A673 (cell line): ENCODE results near the gene CDH15. TPM values are rescaled to one million over a fixed set of nuclear protein-coding genes. Genes with fewer than 3 reads are reported as not detected.

ENCODE experiments used
- BruUV-seq: library from RNA; stranded (reverse); fragments of 400-500 nt; replicated peaks from 2 replicates; lab custom pipeline; 2021; lab: Mats Ljungman, UMichigan
- CTCF ChIA-PET: fragments of 300-600 bp; sonication (Branson Sonifier 250); formaldehyde crosslinking; loops from one replicate; lab custom pipeline; 2022; ENCODE audit warnings: antibody characterized with exemption; lab: Charles Lee
- POLR2A ChIA-PET: fragments of 300-600 bp; sonication (Branson Sonifier 250); formaldehyde crosslinking; loops from one replicate; lab custom pipeline; 2022; ENCODE audit warnings: antibody characterized with exemption; ENCODE audit not compliant: low non-redundant PET; lab: Charles Lee
- DNase-seq: peaks from one replicate; pipeline ENCODE4 v3.0.0-alpha.2; 2015; ENCODE audit warnings: low spot score
- H3K27ac ChIP-seq: fragments of 200-600 bp; sonication (generic); 2 replicates; pipeline ENCODE4 v1.5.1; 2016; ENCODE audit warnings: mixed run types, low read depth, mild to moderate bottlenecking, mixed read lengths, antibody characterized with exemption, low read length; ENCODE audit not compliant: poor library complexity, severe bottlenecking
- H3K27me3 ChIP-seq: fragments of 200-600 bp; sonication (generic); replicated peaks from 2 replicates; pipeline ENCODE4 v1.6.1; 2017; ENCODE audit warnings: mixed run types, low read depth, mild to moderate bottlenecking, mixed read lengths, antibody characterized with exemption, low read length; ENCODE audit not compliant: insufficient read depth, poor library complexity
- H3K36me3 ChIP-seq: fragments of 200-600 bp; sonication (generic); 2 replicates; pipeline ENCODE4 v1.6.1; 2016; ENCODE audit warnings: mixed run types, mild to moderate bottlenecking, mixed read lengths, antibody characterized with exemption, low read length; ENCODE audit not compliant: insufficient read depth, poor library complexity, severe bottlenecking
- H3K4me1 ChIP-seq: fragments of 200-600 bp; sonication (generic); 2 replicates; pipeline ENCODE4 v1.6.1; 2017; ENCODE audit warnings: mixed run types, mild to moderate bottlenecking, mixed read lengths, antibody characterized with exemption, low read length; ENCODE audit not compliant: insufficient read depth, poor library complexity, severe bottlenecking
- H3K4me3 ChIP-seq: fragments of 200-600 bp; sonication (generic); 2 replicates; pipeline ENCODE4 v1.5.1; 2016; ENCODE audit warnings: low read depth, mixed run types, mild to moderate bottlenecking, mixed read lengths, low read length; ENCODE audit not compliant: poor library complexity, severe bottlenecking
- H3K9me3 ChIP-seq: fragments of 200-600 bp; sonication (generic); 2 replicates; pipeline ENCODE4 v1.6.1; 2016; ENCODE audit warnings: mixed run types, low read depth, mild to moderate bottlenecking, mixed read lengths, antibody characterized with exemption, low read length; ENCODE audit not compliant: poor library complexity, severe bottlenecking
- EZH2 ChIP-seq: fragments of 200-600 bp; sonication (generic); IDR thresholded peaks from 2 replicates; pipeline ENCODE4 v1.6.1; 2017; ENCODE audit warnings: borderline replicate concordance, low read depth, mild to moderate bottlenecking, mixed read lengths, antibody characterized with exemption, low read length; ENCODE audit not compliant: poor library complexity, severe bottlenecking
- intact Hi-C: fragments of 100-400 bp; cut with micrococcal nuclease; formaldehyde crosslinking; loops from one replicate; pipeline ENCODE4 v1.10.0; 2022; ENCODE audit not compliant: unreplicated experiment
- total RNA-seq: library from RNA; stranded (reverse); gene quantifications from 2 replicates; pipeline ENCODE4 v1.2.3, GENCODE V29; 2021

The CDH15 gene
- total RNA-seq, 1 experiment from 2014 or later, result 0.13 TPM

GRCh38 chr16:89244754-89245153, 73.2 kb downstream of the CDH15 start:
- no peak for DNase-seq
- no peak overlapping the region for H3K4me3 ChIP-seq
- no peaks in the 10 kb centered on the region for H3K36me3 ChIP-seq
- no peak for TF ChIP-seq EZH2
- ChIA-PET CTCF (no interaction called here), POLR2A (no interaction called here)
- H3K9me3 ChIP-seq, result no peaks in the 10 kb centered on the region
- BruUV-seq, result no TSS peak
- no peaks in the 10 kb centered on the region for H3K27me3 ChIP-seq
- H3K27ac ChIP-seq, result no peak overlapping the region
- intact Hi-C loops, result loop anchor here (10.0 kb wide), 1 partner anchor 260 kb away; the partner anchor contains the start of gene SPG7
- H3K4me1 ChIP-seq, result peaks cover 8% of the 10 kb centered on the region

Other genes starting within 250 kb of the CDH15 start
- gene CBFA2T3, start 194.5 kb upstream of the CDH15 start, total RNA-seq, result 1.7 and 2.2 TPM in 2 replicates
- gene ACSF3, start 77.9 kb upstream of the CDH15 start, total RNA-seq, result 27.7 and 37.0 TPM in 2 replicates
- gene SLC22A31, start 28.8 kb downstream of the CDH15 start, total RNA-seq, result 0.47 and 1.0 TPM in 2 replicates
- 11.8 and 14.0 TPM in 2 replicates for gene ZNF778, start 46.0 kb downstream of the CDH15 start, total RNA-seq